HG03520 (cell line): ENCODE data around the gene KRT73.

Experiments
- ATAC-seq: cut with Tn5 transposase; IDR thresholded peaks from one replicate; pipeline ENCODE4 v1.9.1; 2021; ENCODE audit warnings: mild to moderate bottlenecking, moderate library complexity; ENCODE audit not compliant: unreplicated experiment

Gene KRT73

GRCh38 chr12:52646613-52647012 lies 28.3 kb upstream of the KRT73 start:
- ATAC-seq = no peak

- ATAC-seq = no peak
These were observed 27.6 kb upstream of the KRT73 start for GRCh38 chr12:52645982-52646381.

DNA sequence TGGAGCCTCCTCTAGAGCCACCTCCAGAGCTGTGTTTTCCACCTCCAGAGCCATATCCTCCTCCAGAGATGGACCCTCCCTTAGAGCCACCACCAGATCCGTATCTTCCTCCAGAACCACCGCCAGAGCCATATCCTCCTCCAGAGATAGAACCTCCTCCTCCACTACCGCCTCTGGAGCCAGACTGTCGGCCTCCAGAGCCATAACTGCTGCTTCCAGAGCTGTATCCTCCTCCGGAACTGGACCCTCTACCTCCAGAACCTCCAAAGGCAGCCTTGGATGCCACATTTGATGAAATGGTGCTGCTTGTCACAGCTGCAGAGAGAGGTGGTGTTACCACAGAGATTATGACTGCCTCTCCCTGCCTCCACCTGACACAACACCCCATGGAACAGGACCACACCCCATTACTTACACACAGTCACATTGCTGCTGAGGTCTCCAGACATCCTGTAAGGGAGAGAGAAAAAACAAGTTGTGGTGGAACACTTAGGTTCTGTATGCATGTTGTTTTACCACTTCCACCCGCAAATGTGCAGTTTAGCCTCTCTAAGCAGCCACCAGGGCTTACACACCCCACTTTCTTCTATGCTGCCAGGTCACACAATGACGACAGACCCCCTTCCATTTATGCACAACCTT lies 26.9 kb upstream of the KRT73 start:
- no peak for ATAC-seq

DNA sequence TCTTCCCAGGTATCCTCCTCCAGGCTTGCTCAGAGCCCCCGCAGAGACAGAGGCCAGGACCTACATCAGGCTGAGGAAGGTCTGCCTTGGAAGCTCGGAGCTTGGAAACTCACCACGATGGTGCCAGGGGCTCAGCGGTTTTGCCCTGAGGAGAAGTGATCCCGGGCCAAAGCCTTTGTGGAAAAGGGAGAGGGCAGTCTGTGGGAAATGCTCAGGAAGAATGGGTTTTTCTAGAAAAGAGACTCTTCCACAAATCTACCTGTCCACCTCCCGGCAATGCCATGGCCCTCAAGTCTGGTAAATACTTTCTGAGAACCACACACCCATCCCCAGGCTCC lies 25.7 kb upstream of the KRT73 start:
- ATAC-seq = no peak

GRCh38 chr12:52643233-52644077 lies 25.1 kb upstream of the KRT73 start:
- no peak for ATAC-seq

GRCh38 chr12:52641468-52641867 lies 23.1 kb upstream of the KRT73 start:
- ATAC-seq = no peak

DNA sequence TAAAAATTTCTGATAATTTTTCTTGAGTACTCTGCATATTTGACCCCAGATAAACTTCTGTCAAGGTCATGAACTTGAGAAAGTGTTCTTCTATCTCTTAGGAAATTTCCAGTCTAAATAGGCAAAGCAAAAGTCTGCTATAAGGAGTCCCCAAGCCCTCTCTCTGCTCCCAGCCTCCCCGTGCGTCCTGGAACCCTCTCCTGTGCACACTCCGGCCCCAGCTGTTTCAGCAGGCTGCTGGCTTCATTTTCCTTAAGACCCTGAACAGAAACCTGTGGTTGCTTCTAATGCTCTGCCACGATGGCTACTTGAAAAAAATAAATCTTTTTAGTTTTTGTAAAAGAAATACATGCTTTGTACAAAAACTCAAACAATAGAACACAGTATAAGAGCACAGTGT lies 18.9 kb upstream of the KRT73 start:
- ATAC-seq = no peak

- no peak for ATAC-seq
These were observed 18.4 kb upstream of the KRT73 start for GRCh38 chr12:52636592-52637258.

DNA sequence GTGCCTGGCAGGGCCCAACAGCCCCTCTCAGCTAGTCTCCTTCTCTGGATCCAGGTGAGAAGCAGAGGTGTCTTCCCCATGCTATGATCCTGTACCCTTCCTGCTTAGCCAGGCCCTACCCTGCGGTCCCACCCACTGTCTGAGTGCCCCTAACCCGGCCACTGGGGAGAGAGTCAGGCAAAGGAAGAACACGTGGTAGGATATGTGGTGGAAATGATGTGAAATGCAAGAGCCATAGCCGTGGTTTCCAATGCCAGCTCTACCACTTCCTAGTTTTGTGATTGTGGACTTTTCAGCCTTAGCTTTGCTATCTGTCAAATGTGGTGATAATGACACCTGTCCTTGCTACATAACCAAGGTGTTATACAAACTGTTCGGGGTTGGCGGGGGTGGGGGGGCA lies 17.8 kb upstream of the KRT73 start:
- no peak for ATAC-seq

DNA sequence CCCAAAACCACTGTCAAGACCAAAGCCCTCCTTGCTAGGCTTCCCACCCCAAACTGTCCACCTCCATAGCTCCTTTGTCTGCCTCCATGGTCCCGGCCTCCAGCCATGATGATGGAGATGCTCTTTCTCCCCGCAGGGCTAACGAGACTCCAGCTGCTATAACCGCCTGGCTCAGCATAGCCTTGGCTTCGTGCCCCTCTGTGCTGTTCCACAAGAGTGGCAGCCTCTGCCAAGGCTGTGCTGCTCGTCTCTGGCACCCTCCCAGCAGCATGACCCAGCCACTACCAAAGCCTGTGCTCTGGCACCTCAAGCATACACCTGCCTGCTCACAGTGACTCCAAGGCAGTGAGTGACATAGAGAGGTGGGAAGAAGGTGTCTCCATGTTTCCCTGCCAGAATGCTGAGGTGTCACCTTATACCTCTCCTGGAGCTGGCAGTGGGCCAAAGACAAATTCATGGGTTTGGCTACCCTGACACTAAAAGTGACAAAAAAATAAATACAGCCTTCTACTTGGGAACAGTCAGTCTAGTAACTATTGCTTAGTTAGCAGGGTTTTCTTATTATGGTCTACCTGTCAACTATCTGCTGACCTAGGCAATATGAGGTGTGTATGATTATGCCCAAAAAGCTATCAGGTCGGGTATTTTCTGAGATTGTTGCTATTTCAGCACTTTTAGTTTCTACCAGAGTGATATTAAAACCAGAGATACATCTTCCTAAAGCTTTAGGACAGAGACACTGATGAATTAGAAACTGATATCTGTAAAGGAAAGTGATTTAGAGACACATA lies 16.1 kb upstream of the KRT73 start:
- ATAC-seq = no peak

GRCh38 chr12:52633383-52633782 lies 15.0 kb upstream of the KRT73 start:
- ATAC-seq = no peak

DNA sequence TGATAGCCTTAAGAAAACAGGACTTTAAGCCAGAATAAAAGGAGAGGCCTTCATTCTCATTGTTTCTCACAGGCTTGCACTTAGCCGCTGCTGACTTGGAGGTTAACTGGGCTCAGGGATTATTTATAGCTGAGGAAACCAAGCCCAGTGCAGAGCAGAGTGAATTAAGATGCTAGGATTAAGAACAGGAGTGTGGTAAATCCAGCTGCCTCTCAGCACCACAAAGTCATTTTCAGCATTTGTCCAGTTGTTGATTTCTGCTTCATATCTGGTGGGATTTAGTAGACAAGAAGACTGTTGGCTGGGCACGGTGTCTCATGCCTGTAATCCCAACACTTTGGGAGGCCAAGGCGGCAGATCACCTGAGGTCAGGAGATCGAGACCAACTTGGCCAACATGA lies 14.3 kb upstream of the KRT73 start:
- ATAC-seq = no peak

- ATAC-seq = no peak
These were observed 13.5 kb upstream of the KRT73 start for GRCh38 chr12:52631676-52632459.

DNA sequence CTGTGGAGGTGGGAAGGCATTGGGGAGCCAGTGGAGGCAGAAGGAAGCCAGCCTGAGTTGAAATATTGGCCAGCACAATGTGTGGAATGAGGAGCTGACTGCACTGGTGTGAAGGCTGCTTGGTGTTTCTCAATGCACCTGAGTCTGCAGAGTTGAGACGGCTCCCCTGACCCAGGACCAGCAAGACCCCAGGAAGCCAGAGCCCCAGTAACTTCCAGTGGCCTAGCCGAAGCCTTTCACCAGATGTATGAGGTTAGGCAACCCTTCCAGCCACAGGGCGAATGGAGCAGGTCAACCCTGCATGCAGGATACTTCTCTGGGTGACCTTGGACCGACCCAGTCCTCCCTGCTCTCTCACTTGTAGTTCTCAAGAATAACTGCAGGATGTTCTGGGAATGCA lies 12.9 kb upstream of the KRT73 start:
- ATAC-seq = no peak

- ATAC-seq = no peak
These were observed 12.3 kb upstream of the KRT73 start for GRCh38 chr12:52630599-52631200.

- ATAC-seq = no peak
These were observed 11.7 kb upstream of the KRT73 start for GRCh38 chr12:52630008-52630500.

GRCh38 chr12:52629281-52630007 lies 11.1 kb upstream of the KRT73 start:
- ATAC-seq = no peak

DNA sequence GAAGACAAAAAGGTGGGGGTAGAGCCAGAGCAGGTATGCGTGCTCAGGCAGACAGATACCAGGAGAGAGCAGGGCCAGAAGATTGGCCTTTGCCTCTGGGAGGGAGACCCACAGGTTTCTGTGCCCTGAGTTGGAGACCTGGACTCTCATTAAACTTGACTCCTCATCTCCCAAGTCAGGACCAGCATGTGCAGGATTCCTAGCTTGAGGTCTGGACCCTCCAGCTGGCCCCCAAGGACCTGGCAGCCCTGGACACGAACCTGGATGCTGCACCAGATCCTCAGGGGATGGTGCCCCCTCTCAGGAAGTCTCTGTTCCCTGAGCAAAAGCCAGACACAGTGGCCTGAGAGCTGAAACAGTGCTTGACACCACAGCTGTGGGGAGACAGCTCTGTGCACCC lies 10.5 kb upstream of the KRT73 start:
- ATAC-seq = no peak

- ATAC-seq = no peak
These were observed 9.8 kb upstream of the KRT73 start for GRCh38 chr12:52628111-52628507.
